ENCODE data around the gene KAZN.

Gene KAZN

GRCh38 chr1:15008783-15009729 lies 410.6 kb downstream of the KAZN start:
- no peak for DNase-seq (ENCODE audit: low read depth)

- DNase-seq (ENCODE audit: low read depth): no peak
Measured at GRCh38 chr1:15011160-15011559, 412.7 kb downstream of the KAZN start.

GRCh38 chr1:15011661-15012060 lies 413.2 kb downstream of the KAZN start:
- no peak for DNase-seq (ENCODE audit: low read depth)

GRCh38 chr1:15012822-15013221 lies 414.3 kb downstream of the KAZN start:
- DNase-seq (ENCODE audit: low read depth): no peak

- no peak for DNase-seq (ENCODE audit: low read depth)
Measured at GRCh38 chr1:15013767-15014166, 415.3 kb downstream of the KAZN start.

GRCh38 chr1:15014516-15014915 lies 416.0 kb downstream of the KAZN start:
- no peak for DNase-seq (ENCODE audit: low read depth)

- no peak for DNase-seq (ENCODE audit: low read depth)
Measured at GRCh38 chr1:15016001-15016400, 417.5 kb downstream of the KAZN start.

GRCh38 chr1:15016526-15016925 lies 418.0 kb downstream of the KAZN start:
- no peak for DNase-seq (ENCODE audit: low read depth)

- DNase-seq (ENCODE audit: low read depth): no peak
Measured at GRCh38 chr1:15017120-15017519, 418.6 kb downstream of the KAZN start.

GRCh38 chr1:15018767-15019166 lies 420.3 kb downstream of the KAZN start:
- no peak for DNase-seq (ENCODE audit: low read depth)

- DNase-seq (ENCODE audit: low read depth): no peak
Measured at GRCh38 chr1:15020943-15021745, 422.7 kb downstream of the KAZN start.

- DNase-seq (ENCODE audit: low read depth): no peak
Measured at GRCh38 chr1:15022048-15022447, 423.6 kb downstream of the KAZN start.

GRCh38 chr1:15023205-15023604 lies 424.7 kb downstream of the KAZN start:
- no peak for DNase-seq (ENCODE audit: low read depth)

- DNase-seq (ENCODE audit: low read depth): no peak
Measured at GRCh38 chr1:15023976-15024375, 425.5 kb downstream of the KAZN start.

- DNase-seq (ENCODE audit: low read depth): no peak
Measured at GRCh38 chr1:15026117-15026489, 427.6 kb downstream of the KAZN start.

GRCh38 chr1:15027515-15027986 lies 429.1 kb downstream of the KAZN start:
- no peak for DNase-seq (ENCODE audit: low read depth)

GRCh38 chr1:15028102-15028501 lies 429.6 kb downstream of the KAZN start:
- no peak for DNase-seq (ENCODE audit: low read depth)

GRCh38 chr1:15028616-15029015 lies 430.1 kb downstream of the KAZN start:
- DNase-seq (ENCODE audit: low read depth): no peak

- DNase-seq (ENCODE audit: low read depth): no peak
Measured at GRCh38 chr1:15029036-15029435, 430.6 kb downstream of the KAZN start.

- DNase-seq (ENCODE audit: low read depth): no peak
Measured at GRCh38 chr1:15029786-15030185, 431.3 kb downstream of the KAZN start.

- no peak for DNase-seq (ENCODE audit: low read depth)
Measured at GRCh38 chr1:15031251-15031933, 432.9 kb downstream of the KAZN start.

GRCh38 chr1:15033264-15033663 lies 434.8 kb downstream of the KAZN start:
- DNase-seq (ENCODE audit: low read depth): no peak
